ENCODE data around the gene WDR47. TPM values are rescaled to one million over a fixed set of nuclear protein-coding genes. Genes with fewer than 3 reads are reported as not detected.
"Not testable (repeated sequence)": the region's sequence is repeated elsewhere in the genome, so short reads cannot be mapped to it uniquely, and the experiment has no call there.

The WDR47 gene
- total RNA-seq, 2 donors from 2014 or later = 18.7 to 20.5 TPM

GRCh38 chr1:109061183-109061582 lies 19.3 kb upstream of the WDR47 start:
- no peaks in the 10 kb centered on the region for H3K9me3 ChIP-seq
- TF ChIP-seq, protein P1, sequence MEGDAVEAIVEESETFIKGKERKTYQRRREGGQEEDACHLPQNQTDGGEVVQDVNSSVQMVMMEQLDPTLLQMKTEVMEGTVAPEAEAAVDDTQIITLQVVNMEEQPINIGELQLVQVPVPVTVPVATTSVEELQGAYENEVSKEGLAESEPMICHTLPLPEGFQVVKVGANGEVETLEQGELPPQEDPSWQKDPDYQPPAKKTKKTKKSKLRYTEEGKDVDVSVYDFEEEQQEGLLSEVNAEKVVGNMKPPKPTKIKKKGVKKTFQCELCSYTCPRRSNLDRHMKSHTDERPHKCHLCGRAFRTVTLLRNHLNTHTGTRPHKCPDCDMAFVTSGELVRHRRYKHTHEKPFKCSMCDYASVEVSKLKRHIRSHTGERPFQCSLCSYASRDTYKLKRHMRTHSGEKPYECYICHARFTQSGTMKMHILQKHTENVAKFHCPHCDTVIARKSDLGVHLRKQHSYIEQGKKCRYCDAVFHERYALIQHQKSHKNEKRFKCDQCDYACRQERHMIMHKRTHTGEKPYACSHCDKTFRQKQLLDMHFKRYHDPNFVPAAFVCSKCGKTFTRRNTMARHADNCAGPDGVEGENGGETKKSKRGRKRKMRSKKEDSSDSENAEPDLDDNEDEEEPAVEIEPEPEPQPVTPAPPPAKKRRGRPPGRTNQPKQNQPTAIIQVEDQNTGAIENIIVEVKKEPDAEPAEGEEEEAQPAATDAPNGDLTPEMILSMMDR (IDR thresholded peaks at IDR 0.05) = no peak
- no peak overlapping the region for H3K4me3 ChIP-seq
- ATAC-seq (ENCODE audit: insufficient number of reproducible peaks, low FRiP score, low read depth) (no peak), DNase-seq (ENCODE audit: low spot score) (no peak)
- no peaks in the 10 kb centered on the region for H3K4me1 ChIP-seq (ENCODE audit: control insufficient read depth in 1 of 2, low read depth in 2 of 2)
- H3K27ac ChIP-seq = no peak overlapping the region
- no peaks in the 10 kb centered on the region for H3K27me3 ChIP-seq (replicated peaks; ENCODE audit: insufficient read depth)
- peaks cover 24% of the 10 kb centered on the region for H3K36me3 ChIP-seq

DNA sequence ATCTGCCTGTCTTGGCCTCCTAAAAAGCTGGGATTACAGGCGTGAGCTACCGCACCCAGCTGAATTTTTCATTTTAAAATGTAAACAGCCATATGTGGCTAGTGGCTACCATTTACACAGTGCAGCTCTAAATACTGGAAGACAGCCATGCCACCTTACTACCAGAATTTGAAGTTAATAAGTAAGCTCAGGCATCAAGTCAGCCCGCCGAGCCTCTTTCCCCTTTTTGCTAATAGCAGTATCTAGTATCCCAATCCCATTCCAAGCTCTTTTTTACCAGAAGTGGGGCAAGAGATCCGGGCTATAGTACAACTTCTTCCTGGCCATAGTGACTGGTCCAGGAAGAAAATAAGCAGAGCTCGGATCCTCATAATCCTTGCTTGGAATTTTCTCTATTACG lies 18.8 kb upstream of the WDR47 start:
- ATAC-seq (ENCODE audit: insufficient number of reproducible peaks, low FRiP score, low read depth) (no peak), DNase-seq (ENCODE audit: low spot score) (no peak)
- no peaks in the 10 kb centered on the region for H3K4me1 ChIP-seq (ENCODE audit: control insufficient read depth in 1 of 2, low read depth in 2 of 2)
- H3K27ac ChIP-seq = no peak overlapping the region
- no peak overlapping the region for H3K4me3 ChIP-seq
- no peaks in the 10 kb centered on the region for H3K9me3 ChIP-seq
- TF ChIP-seq, protein P1 (IDR thresholded peaks at IDR 0.05) = no peak
- peaks cover 22% of the 10 kb centered on the region for H3K36me3 ChIP-seq
- no peaks in the 10 kb centered on the region for H3K27me3 ChIP-seq (replicated peaks; ENCODE audit: insufficient read depth)

DNA sequence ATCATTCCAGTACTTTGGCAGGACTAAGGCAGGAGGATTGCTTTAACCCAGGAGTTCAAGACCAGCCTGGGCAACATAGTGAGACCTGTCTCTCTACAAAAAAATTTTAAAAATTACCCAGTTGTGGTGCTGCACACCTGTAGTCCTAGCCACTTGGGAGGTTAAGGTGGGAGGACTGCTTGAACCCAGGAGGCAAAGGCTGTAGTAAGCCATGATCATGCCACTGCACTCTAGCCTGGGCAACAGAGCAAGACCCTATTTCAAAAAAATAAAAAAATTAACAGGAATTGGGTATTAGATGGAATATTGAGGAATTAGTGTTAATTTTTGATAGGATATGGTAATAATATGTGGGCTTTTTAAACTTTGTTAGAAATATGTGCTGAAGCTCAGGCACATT lies 17.1 kb upstream of the WDR47 start:
- H3K4me1 ChIP-seq (ENCODE audit: control insufficient read depth in 1 of 2, low read depth in 2 of 2) = no peaks in the 10 kb centered on the region
- ATAC-seq (ENCODE audit: insufficient number of reproducible peaks, low FRiP score, low read depth) (no peak), DNase-seq (ENCODE audit: low spot score) (no peak)
- H3K36me3 ChIP-seq = peaks cover 11% of the 10 kb centered on the region
- TF ChIP-seq, protein P1 (IDR thresholded peaks at IDR 0.05) = no peak
- H3K27me3 ChIP-seq (replicated peaks; ENCODE audit: insufficient read depth) = no peaks in the 10 kb centered on the region
- no peaks in the 10 kb centered on the region for H3K9me3 ChIP-seq
- H3K27ac ChIP-seq = no peak overlapping the region
- H3K4me3 ChIP-seq = no peak overlapping the region

GRCh38 chr1:109056064-109056463 lies 14.2 kb upstream of the WDR47 start:
- TF ChIP-seq, protein P1 (IDR thresholded peaks at IDR 0.05) = no peak
- H3K36me3 ChIP-seq = no peaks in the 10 kb centered on the region
- no peak for ATAC-seq (ENCODE audit: insufficient number of reproducible peaks, low FRiP score, low read depth)

GRCh38 chr1:109052145-109052544 lies 10.2 kb upstream of the WDR47 start:
- not testable (repeated sequence) for H3K4me1 ChIP-seq (ENCODE audit: control insufficient read depth in 1 of 2, low read depth in 2 of 2); H3K27me3 ChIP-seq (replicated peaks; ENCODE audit: insufficient read depth); DNase-seq (ENCODE audit: low spot score); H3K27ac ChIP-seq; H3K9me3 ChIP-seq; ATAC-seq (ENCODE audit: insufficient number of reproducible peaks, low FRiP score, low read depth); H3K4me3 ChIP-seq; H3K36me3 ChIP-seq

More at GRCh38 chr1:109056064-109056463, 14.2 kb upstream of the WDR47 start:
- Histone ChIP-seq H3K27ac (no peak overlapping the region), H3K27me3 (replicated peaks; ENCODE audit: insufficient read depth) (no peaks in the 10 kb centered on the region), H3K9me3 (no peaks in the 10 kb centered on the region), H3K4me3 (no peak overlapping the region), H3K4me1 (ENCODE audit: control insufficient read depth in 1 of 2, low read depth in 2 of 2) (no peaks in the 10 kb centered on the region)
- no peak for DNase-seq (ENCODE audit: low spot score)

Measured in thoracic aorta (tissue), 2 donors.